ENCODE data around the gene SF1.
A peak's percentile ranks its signal among the peaks of the same experiment; 100 is the strongest.

Gene SF1

GRCh38 chr11:64786308-64786707 lies 8.0 kb upstream of the SF1 start:
- no peak for DNase-seq (ENCODE audit: low spot score)
- no peak for TF ChIP-seq CTCF (IDR thresholded peaks at IDR 0.05; ENCODE audit: extremely low read depth, missing control alignments)

- no peak for DNase-seq (ENCODE audit: low spot score)
- no peak for TF ChIP-seq CTCF (IDR thresholded peaks at IDR 0.05; ENCODE audit: extremely low read depth, missing control alignments)
These were observed 6.7 kb upstream of the SF1 start for GRCh38 chr11:64784813-64785581.

- TF ChIP-seq CTCF (IDR thresholded peaks at IDR 0.05; ENCODE audit: extremely low read depth, missing control alignments): no peak
- DNase-seq (ENCODE audit: low spot score): no peak
These were observed 194 bp downstream of the SF1 start for GRCh38 chr11:64778223-64778472.

GRCh38 chr11:64777449-64778222 lies 706 bp downstream of the SF1 start:
- no peak for TF ChIP-seq CTCF (IDR thresholded peaks at IDR 0.05; ENCODE audit: extremely low read depth, missing control alignments)
- peak; percentile 95 for DNase-seq (ENCODE audit: low spot score)

GRCh38 chr11:64776875-64777274 lies 1.5 kb downstream of the SF1 start:
- no peak for DNase-seq (ENCODE audit: low spot score)

GRCh38 chr11:64776425-64776824 lies 1.9 kb downstream of the SF1 start:
- DNase-seq (ENCODE audit: low spot score): no peak
- TF ChIP-seq CTCF (IDR thresholded peaks at IDR 0.05; ENCODE audit: extremely low read depth, missing control alignments): no peak

More at GRCh38 chr11:64776875-64777274, 1.5 kb downstream of the SF1 start:
- TF ChIP-seq CTCF (IDR thresholded peaks at IDR 0.05; ENCODE audit: extremely low read depth, missing control alignments): no peak

GRCh38 chr11:64774144-64774543 lies 4.2 kb downstream of the SF1 start:
- TF ChIP-seq CTCF (IDR thresholded peaks at IDR 0.05; ENCODE audit: extremely low read depth, missing control alignments): no peak
- DNase-seq (ENCODE audit: low spot score): no peak
